ENCODE measurements around the gene GLS.
"Not testable (repeated sequence)": the region's sequence is repeated elsewhere in the genome, so short reads cannot be mapped to it uniquely, and the experiment has no call there.

Gene GLS

GRCh38 chr2:190974629-190975361 is 94.2 kb downstream of the GLS start:
- DNase-seq = no peak

DNA sequence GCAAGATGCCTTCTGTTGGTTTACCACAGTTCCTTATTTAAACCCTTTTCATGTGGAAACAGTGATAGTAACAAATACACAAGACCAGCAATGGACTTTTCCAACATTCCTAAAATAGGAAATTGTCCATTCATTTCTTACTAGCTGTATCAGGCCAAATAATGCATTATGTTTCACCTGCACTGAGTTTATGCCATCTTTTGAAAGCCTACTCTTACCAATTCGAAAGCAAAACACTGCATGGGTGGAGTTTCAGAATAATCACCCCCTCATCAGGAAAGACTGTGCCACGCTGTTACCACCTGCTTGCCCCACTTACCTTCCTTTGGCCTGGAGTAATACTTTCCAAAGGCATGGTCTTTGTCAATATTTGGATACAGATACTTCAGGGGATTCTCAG is 95.9 kb downstream of the GLS start:
- DNase-seq = no peak

GRCh38 chr2:190977505-190977904 is 96.9 kb downstream of the GLS start:
- DNase-seq = no peak

DNA sequence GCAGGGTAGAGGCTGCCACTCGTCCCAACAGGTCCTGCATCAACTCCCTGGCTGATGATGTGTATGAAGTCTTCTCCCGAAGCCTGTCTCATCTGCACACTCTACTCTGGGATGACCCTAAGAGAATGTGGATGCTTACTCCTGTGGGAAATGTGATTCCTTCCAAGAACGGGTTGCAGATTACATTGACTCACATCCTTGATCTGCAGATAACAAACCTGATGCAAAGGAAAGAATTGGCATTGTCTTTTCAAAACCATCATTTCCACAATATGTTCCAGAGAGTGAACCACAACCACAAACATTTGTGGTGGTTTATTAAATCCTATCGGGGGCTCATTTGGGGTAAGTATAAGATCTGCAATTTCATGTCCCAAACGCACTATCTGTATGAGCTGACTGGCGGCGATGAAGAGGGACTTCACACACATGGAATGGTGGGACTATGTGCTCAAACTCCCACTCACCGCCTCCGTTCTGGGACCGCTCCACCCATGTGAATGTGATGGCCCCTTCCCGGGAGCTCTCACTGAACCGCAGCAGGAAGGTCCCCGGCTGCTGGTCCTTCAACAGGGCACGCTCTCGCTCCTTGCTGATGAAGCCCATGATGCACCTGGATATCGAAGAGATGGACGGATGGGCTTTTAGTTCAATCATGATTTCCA is 97.9 kb downstream of the GLS start:
- no peak for DNase-seq

DNA sequence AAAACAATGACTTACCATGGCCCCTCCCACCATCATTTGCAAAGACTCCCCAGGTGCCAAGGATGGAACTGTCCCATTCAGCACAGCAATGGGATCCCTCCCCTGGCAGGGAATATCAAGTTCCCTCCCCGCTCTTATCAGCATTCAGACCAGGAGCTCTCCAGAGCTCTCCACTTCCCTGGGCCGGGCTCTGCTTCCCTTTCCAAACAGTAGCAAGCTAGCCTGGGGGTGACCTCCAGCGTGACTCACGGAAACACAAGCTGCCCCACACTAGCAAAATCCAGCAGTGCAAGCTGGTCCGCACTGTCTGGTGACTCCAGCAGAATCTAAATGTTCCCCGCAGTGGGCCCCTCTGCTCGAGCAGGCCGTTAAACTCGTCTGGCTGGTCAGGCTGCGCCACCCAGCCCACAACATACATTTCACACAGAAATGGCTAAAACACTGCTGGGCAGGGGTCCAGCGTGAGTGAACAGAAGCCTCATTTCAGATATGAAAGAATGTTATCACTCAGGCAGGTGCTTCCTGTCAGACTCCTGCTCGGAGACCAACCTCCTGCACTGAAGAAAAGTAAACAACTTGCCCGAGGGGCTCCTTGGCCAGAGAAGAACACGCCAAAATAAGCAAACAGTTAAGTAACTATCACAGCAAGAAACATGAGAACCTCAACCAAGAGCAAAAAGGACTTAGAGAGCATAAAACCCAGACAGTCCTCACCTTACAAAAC is 99.4 kb downstream of the GLS start:
- DNase-seq = no peak

DNA sequence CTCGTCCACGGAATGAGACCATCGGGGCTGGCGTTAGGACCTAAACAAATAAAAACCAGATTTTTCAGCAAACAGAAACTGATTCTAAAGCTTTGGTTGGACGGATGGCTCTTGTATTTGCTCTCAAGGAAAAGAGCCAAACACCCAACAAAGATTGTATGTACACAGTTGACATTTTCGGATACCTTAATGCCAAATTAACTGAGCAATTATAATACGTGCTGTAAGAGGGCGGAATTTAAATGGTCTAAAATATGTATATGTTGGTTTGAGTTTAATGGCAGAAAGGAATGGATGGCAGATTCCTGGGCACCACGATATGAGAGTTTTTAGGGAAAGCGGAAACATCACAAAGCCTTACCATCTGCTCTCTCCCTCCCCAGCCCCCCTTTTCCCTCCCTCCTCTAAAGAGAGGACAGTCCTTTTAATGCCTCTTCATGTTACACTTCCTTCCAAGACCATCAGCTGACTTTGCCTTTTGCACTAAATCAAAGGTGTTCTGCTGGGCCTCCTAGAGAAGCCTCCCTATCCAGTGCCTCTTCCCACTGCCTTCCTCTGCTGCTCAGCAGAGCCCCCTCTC is 100.1 kb downstream of the GLS start:
- DNase-seq = no peak

- DNase-seq = no peak
Measured at GRCh38 chr2:190981333-190981732, 100.7 kb downstream of the GLS start.

DNA sequence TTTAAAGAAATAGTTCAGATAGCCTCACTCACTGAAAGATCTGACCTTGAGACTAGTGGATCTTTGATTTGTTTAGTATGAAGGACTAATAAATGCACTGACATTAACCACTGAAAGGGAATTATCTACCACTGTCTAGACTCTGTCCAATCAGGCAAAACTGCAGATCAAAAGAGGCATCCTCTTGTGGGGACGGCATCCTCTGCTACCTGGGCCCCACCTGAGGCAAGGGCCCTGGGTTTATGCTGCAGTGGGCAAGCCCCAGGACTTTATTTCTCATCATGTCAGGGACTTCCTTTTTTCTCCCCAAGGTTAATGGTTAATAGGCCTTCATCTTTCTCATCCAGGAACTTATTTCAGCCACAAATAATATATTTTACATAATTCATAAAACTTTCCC is 101.1 kb downstream of the GLS start:
- no peak for DNase-seq

- no peak for DNase-seq
Measured at GRCh38 chr2:190982262-190983034, 101.8 kb downstream of the GLS start.

GRCh38 chr2:190984595-190984994 is 104.0 kb downstream of the GLS start:
- DNase-seq = no peak

DNA sequence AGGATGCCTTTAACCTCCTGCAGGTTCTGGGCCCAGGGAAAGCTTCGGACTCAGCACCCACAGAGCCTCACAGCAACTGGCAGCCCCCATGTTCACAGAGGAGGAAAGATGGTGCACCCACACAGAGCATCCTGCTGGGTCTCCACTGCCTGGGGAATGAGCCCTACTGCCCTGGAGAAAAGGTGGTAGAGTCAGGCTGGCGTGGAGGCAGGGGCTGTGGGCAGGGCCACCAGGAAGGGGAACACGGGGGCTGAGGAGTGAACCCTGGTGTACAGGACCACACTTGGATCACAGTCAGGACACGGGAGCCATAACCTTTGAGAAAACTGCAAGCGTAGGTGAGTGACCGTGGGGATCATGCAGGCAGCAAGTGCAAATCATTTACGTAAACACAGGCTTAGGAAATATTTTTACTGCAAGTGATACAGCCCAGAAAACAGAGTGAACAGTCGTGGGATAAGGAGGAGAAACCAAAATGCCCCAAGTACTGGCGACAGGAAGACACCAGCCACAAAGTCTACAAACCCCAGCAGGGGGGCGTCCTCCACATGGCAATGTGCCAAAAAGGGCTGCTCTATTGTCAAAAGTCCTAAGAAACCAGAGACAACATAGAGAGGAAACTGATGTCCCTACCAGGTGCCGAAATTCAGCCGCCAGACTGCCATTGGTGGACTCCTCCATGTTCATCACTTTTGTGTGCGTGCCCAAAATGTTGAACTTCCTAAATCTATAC is 105.8 kb downstream of the GLS start:
- DNase-seq = no peak

- DNase-seq = no peak
Measured at GRCh38 chr2:190987116-190987515, 106.5 kb downstream of the GLS start.

DNA sequence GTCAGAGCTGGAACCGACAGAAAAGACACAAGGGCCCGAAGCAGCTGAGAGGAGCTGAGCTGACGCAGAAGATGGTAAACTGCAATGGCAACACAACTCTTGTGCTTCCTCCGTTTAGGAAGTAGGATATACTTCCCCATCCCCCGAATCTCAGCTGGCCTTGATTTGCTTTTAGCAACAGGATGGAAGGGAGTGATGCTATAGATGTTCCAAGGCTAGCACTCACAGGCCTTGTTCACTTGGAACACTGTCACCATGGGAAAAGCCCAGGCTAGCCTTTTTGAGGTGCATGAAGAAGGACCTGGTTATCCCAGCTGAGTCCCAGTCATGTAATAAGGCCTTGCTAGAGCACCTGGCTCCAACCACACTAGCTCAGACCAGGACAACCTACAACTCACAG is 107.3 kb downstream of the GLS start:
- no peak for DNase-seq

- no peak for DNase-seq
Measured at GRCh38 chr2:190988910-190989309, 108.3 kb downstream of the GLS start.

GRCh38 chr2:190990132-190990531 is 109.5 kb downstream of the GLS start:
- DNase-seq = no peak

DNA sequence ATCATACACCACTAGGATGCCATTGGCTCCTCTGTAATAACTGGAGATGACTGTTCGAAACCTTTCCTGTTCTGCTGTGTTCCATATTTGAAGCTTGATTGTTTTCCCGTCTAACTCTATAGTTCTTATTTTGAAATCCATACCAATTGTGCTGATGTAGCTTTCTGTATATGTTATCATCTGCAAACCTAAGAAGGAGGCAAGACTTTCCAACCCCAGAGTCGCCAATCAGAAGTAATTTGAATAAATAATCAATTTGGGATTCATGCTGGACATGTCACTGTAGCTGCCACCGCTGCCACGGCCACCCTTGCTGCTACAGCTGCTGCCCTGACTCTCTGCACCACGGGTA is 112.6 kb downstream of the GLS start:
- DNase-seq = no peak

DNA sequence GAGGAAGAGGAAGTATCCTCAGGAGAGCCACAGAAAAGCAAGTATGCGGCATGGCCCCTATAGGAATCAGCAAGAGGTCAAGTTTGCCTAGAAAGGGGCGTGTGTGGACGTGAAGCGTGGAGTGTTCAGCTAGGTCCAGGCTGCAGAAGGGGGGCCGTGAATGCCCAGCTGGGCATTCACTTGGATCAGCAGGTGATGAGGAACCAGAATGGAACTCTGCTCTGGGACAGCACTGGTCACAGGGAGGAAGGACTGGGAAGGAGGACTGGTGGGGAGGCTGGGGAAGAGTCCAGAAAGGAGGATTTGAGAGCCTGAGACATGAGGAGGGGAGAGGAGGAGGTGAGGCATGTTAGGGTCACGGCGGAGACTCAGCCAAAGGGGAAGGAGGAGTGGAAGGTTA is 113.5 kb downstream of the GLS start:
- no peak for DNase-seq

GRCh38 chr2:190995315-190995714 is 114.7 kb downstream of the GLS start:
- not testable (repeated sequence) for DNase-seq

DNA sequence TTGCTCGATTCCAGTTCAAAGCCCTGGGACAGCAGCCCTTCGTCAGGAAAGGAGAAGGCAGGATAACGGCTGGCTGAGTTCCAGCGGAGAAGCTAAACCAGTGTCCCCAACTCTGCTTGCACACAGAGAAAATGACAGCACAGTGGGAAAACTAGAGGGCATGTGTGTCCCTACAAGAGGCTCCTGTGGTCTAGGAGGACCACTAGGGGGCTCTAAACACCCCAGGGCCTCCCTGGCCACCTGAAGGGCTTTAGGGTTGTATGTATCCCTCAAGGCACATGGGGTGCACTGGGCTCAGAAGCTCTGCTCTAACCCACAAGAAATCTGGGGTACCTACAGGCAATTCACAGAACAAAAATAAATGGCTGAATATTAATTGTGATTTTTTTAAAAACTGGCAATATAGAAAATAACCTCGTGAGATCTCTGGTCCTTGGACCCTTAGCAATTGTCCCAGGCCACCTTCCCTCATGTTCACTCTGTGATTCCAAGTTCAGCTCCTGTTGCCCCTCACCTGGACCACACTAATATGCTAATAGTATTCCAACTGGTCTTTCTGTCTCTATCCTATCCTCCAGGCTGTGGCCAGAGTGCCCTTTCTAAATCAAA is 115.8 kb downstream of the GLS start:
- DNase-seq = no peak

GRCh38 chr2:190996947-190997346 is 116.3 kb downstream of the GLS start:
- DNase-seq = no peak

DNA sequence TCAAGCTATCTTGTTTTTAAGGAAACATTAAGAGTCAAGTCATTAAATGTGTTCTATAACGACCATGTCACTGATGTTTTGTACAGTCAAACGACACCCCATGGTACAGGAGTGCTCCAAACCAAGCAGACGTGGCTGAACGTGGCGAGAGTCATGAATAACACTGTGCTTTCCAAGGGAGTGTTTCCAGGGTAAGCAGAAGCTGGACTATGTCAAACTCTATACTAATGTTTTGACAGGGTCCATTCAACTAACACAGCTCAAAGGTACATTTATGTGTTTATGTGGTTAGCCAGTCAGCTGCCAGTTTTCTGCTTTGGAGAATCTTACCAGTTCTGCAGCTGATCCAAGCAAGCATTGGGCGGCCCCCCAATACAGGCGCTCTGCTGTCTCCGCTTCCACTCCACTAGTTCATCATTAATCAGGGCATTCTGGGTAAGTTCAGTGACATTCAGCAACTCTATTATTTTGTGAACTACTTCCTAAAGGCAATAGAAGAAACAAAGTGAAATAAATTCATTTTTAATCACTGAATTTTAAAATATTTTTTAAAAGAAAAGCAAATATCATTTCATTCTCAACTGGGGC is 117.0 kb downstream of the GLS start:
- DNase-seq = no peak

DNA sequence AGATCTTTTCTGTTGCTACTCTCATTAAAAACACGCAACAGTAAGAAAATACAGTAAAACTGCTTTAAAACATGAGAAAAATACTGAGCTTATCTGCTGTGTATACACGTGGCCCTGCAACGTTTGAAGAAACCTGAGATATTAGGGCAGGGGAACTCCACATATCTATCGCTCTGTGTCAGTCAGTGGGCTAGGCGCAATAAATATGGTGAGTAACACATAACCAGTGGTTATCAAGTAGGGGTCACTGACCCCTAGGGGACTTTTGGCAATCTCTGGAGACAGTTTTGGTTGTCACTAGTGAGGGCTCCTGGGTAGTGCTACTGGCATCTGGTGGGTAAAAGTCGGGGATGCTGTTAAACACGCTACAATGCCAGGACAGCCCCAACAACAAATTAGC is 118.4 kb downstream of the GLS start:
- no peak for DNase-seq
